Gastroesophageal sphincter (tissue), 3 donors: Measurements from ENCODE around the gene CYTH3.

Experiments
- EP300 ChIP-seq: sonication (generic); formaldehyde crosslinking; IDR thresholded peaks from one replicate; pipeline ENCODE4 v1.6.1; 2017; ENCODE audit warnings: antibody characterized with exemption, mild to moderate bottlenecking
- POLR2A ChIP-seq, 2 donors: fragments of 450-650 bp; IDR thresholded peaks; one replicate each; pipeline ENCODE4 v1.6.1; 2017; ENCODE audit warnings: antibody characterized with exemption in 2 of 2, mild to moderate bottlenecking in 2 of 2, moderate library complexity in 1 of 2
- POLR2AphosphoS5 ChIP-seq: sonication (generic); formaldehyde crosslinking; IDR thresholded peaks from one replicate; pipeline ENCODE4 v1.6.1; 2017; ENCODE audit warnings: antibody characterized with exemption
- TF ChIP-seq, protein P1 (sequence below), 4 experiments: fragments of 200-600 bp in 2 of 4; fragments of 450-650 bp in 2 of 4; sonication (generic) in 1 of 4; IDR thresholded peaks; one replicate each; pipeline ENCODE4 v1.5.1; 2017 to 2019; ENCODE audit warnings: antibody characterized with exemption in 4 of 4, mild to moderate bottlenecking in 2 of 4, moderate library complexity in 2 of 4

DNA sequence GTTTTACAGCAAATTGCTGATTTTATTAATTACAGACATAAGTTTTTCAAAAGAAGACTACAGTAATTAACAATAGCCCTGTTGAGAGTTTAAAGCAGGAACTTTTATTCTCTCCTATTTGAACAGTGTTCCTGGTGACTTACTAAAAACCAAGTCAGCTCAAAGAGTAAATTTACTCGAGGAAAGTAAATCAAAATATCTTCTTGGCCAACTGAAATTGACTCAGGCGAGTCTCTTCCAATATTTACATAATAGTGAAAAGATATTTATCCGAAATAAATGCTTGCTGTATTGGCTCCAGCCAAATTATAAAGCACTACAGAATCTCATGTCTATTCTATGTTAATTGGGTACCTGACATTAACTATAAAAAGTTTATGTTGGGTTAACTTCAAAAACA lies 13.2 kb downstream of the CYTH3 start:
- TF ChIP-seq, protein P1, sequence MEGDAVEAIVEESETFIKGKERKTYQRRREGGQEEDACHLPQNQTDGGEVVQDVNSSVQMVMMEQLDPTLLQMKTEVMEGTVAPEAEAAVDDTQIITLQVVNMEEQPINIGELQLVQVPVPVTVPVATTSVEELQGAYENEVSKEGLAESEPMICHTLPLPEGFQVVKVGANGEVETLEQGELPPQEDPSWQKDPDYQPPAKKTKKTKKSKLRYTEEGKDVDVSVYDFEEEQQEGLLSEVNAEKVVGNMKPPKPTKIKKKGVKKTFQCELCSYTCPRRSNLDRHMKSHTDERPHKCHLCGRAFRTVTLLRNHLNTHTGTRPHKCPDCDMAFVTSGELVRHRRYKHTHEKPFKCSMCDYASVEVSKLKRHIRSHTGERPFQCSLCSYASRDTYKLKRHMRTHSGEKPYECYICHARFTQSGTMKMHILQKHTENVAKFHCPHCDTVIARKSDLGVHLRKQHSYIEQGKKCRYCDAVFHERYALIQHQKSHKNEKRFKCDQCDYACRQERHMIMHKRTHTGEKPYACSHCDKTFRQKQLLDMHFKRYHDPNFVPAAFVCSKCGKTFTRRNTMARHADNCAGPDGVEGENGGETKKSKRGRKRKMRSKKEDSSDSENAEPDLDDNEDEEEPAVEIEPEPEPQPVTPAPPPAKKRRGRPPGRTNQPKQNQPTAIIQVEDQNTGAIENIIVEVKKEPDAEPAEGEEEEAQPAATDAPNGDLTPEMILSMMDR (IDR thresholded peaks at IDR 0.05): no peak
- TF ChIP-seq POLR2AphosphoS5 (no peak), POLR2A (IDR thresholded peaks at IDR 0.05) (no peak), EP300 (no peak)
